Fibroblast of pulmonary artery (primary cell): Measurements from ENCODE around the gene NUP133.

ENCODE experiments used
- DNase-seq: peaks from one replicate; pipeline ENCODE4 v3.0.0-alpha.2; 2010; ENCODE audit warnings: low read depth
- H3K4me3 ChIP-seq: replicated peaks from 2 replicates; pipeline ENCODE4 v1.5.1; 2011; ENCODE audit warnings: low read depth, mild to moderate bottlenecking, control low read depth, low read length, moderate library complexity
- CTCF ChIP-seq: IDR thresholded peaks from 2 replicates; pipeline ENCODE4 v1.5.1; 2011; ENCODE audit warnings: mild to moderate bottlenecking, control low read depth, low read length, inconsistent platforms; ENCODE audit errors: missing control alignments

Gene NUP133

GRCh38 chr1:229432905-229433304 lies 75.2 kb downstream of the NUP133 start:
- H3K4me3 ChIP-seq: no peak overlapping the region
- DNase-seq: no peak

GRCh38 chr1:229432116-229432461 lies 76.1 kb downstream of the NUP133 start:
- TF ChIP-seq CTCF: no peak
- H3K4me3 ChIP-seq: no peak overlapping the region
- DNase-seq: no peak

More at GRCh38 chr1:229432905-229433304, 75.2 kb downstream of the NUP133 start:
- no peak for TF ChIP-seq CTCF

GRCh38 chr1:229431284-229432115 lies 76.6 kb downstream of the NUP133 start:
- no peak for TF ChIP-seq CTCF
- no peak for DNase-seq
- H3K4me3 ChIP-seq: no peak overlapping the region

GRCh38 chr1:229430761-229431283 lies 77.3 kb downstream of the NUP133 start:
- peak; percentile 57 for DNase-seq
- no peak overlapping the region for H3K4me3 ChIP-seq
- no peak for TF ChIP-seq CTCF

GRCh38 chr1:229428256-229428655 lies 79.9 kb downstream of the NUP133 start:
- DNase-seq: no peak
- TF ChIP-seq CTCF: no peak
- no peak overlapping the region for H3K4me3 ChIP-seq

- no peak overlapping the region for H3K4me3 ChIP-seq
- TF ChIP-seq CTCF: no peak
- DNase-seq: no peak
Observed at GRCh38 chr1:229427572-229427971, 80.6 kb downstream of the NUP133 start.
